ENCODE measurements around the gene SDK1.

Gene SDK1

GRCh38 chr7:3598854-3599253 lies 297.8 kb downstream of the SDK1 start:
- in situ Hi-C loops (cut with MboI; ENCODE audit: low pct_unique_long_range_greater_than_20kb, low sequenced_read_pairs, unreplicated experiment) = no loop called here
- no peak for DNase-seq (ENCODE audit: low spot score)
- TF ChIP-seq CTCF (IDR thresholded peaks at IDR 0.05; ENCODE audit: extremely low read depth, insufficient read depth, missing control alignments) = no peak

DNA sequence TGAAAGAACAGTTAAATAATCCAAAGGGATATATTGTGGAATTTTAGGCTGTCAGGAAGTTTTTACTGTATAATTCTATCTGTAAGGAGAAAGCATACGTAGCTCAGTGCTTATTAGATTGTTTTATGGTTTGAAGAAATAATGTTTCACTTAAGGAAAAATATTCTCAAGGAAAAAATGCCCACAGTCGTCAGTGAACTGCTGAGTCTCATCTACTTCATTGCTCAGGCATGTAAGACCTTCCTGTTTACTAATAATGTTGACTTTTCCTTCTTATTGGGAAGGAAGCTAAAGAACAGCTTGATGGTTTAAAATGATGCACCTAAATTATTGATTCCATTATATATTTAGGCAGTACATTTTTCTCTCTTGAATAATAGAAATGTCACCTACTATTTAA lies 304.2 kb downstream of the SDK1 start:
- in situ Hi-C loops (cut with MboI; ENCODE audit: low pct_unique_long_range_greater_than_20kb, low sequenced_read_pairs, unreplicated experiment) = no loop called here
- no peak for DNase-seq (ENCODE audit: low spot score)
- TF ChIP-seq CTCF (IDR thresholded peaks at IDR 0.05; ENCODE audit: extremely low read depth, insufficient read depth, missing control alignments) = no peak

- in situ Hi-C loops (cut with MboI; ENCODE audit: low pct_unique_long_range_greater_than_20kb, low sequenced_read_pairs, unreplicated experiment) = no loop called here
- no peak for TF ChIP-seq CTCF (IDR thresholded peaks at IDR 0.05; ENCODE audit: extremely low read depth, insufficient read depth, missing control alignments)
Measured at GRCh38 chr7:3606436-3606835, 305.4 kb downstream of the SDK1 start.

DNA sequence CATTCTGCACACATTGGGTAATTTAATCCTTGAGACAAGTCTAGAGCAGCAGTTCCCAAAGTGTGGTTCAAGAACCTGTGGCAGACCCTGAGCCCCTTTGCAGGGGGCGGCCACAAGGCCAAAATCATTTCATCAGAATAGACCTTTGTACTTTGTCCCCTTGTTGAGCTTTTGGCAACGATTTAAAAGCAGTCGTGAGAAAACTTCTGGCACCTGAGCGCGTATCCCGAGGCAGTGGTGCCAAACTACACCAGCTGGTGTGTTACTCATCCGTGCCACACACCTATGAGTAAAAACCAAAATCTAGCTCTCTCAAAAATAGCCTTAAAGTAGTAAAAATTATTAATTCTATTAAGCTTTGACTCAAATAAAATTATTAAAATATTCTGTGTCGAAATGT lies 306.8 kb downstream of the SDK1 start:
- no peak for TF ChIP-seq CTCF (IDR thresholded peaks at IDR 0.05; ENCODE audit: extremely low read depth, insufficient read depth, missing control alignments)
- DNase-seq (ENCODE audit: low spot score) = no peak
- in situ Hi-C loops (cut with MboI; ENCODE audit: low pct_unique_long_range_greater_than_20kb, low sequenced_read_pairs, unreplicated experiment) = no loop called here

More at GRCh38 chr7:3606436-3606835, 305.4 kb downstream of the SDK1 start:
- DNase-seq (ENCODE audit: low spot score) = no peak

DNA sequence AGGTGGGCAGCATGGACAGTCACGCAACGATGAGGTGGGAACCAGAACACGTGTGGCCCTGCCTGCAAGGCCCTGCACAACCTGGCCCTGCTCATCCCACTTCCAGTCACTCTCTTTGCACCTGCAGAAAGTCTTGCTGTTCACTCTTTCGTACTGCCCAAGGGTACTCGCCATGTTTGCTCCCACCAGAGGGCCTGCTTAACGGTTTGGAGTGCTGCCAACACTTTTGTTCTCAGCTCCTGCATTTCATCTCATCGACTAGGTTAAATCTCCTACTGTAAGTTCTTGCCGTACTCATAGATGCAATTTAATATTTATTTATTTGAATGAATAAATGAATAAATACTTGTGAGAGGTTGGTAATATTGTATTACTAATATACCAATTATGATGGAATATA lies 315.3 kb downstream of the SDK1 start:
- no peak for DNase-seq (ENCODE audit: low spot score)
- no peak for TF ChIP-seq CTCF (IDR thresholded peaks at IDR 0.05; ENCODE audit: extremely low read depth, insufficient read depth, missing control alignments)
- in situ Hi-C loops (cut with MboI; ENCODE audit: low pct_unique_long_range_greater_than_20kb, low sequenced_read_pairs, unreplicated experiment) = no loop called here

DNA sequence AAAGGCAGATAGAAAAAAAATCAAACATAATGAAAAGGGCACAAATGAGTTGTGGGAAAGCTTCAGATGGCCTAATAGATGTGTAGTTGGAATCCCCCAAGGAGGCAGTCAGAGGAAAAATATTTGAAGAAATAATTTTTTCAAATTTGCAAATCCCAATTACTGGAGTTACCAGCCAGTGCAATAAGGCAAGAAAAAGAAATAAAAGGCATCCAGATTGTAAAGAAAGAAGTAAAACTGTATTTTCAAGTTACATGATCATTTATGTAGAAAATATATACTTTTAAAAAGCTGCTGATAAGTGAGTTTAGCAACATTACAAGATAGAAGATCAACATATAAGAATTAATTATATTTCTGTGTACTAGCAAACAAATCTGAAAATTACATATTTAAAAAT lies 329.0 kb downstream of the SDK1 start:
- no peak for DNase-seq (ENCODE audit: low spot score)
- in situ Hi-C loops (cut with MboI; ENCODE audit: low pct_unique_long_range_greater_than_20kb, low sequenced_read_pairs, unreplicated experiment) = no loop called here
- TF ChIP-seq CTCF (IDR thresholded peaks at IDR 0.05; ENCODE audit: extremely low read depth, insufficient read depth, missing control alignments) = no peak

DNA sequence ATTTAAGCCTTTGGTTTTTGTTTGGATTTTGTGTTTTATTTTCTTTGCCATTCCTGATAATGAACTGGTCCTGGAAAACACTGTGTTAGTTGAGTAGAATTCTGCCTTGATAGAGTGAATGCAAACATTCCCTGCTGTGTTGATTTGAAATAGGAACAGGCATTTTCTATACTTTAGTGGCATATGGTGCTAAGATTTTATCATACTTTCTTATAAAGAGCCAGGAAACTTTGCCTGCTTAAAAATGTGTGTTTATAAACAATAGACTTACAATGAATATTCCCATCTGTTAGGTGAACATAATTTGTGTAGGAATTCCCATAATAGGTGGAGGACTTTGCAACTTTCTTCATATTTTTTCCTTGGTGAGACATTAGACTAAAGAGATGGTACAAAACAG lies 333.3 kb downstream of the SDK1 start:
- DNase-seq (ENCODE audit: low spot score) = no peak
- no peak for TF ChIP-seq CTCF (IDR thresholded peaks at IDR 0.05; ENCODE audit: extremely low read depth, insufficient read depth, missing control alignments)
- in situ Hi-C loops (cut with MboI; ENCODE audit: low pct_unique_long_range_greater_than_20kb, low sequenced_read_pairs, unreplicated experiment) = no loop called here
